Neural cell (in vitro differentiated cells): ENCODE results near the gene HOXC11. TPM values are rescaled to one million over a fixed set of nuclear protein-coding genes. Genes with fewer than 3 reads are reported as not detected.

ENCODE experiments used
- H2AFZ ChIP-seq: fragments of 200-600, 300-800 bp; sonication (generic), shearing (Covaris generic); 2 replicates; pipeline ENCODE4 v1.6.0; 2014; ENCODE audit warnings: low read depth, mild to moderate bottlenecking, antibody characterized with exemption, low read length, moderate library complexity
- H3F3A ChIP-seq: fragments of 200-600 bp; shearing (Covaris generic); 2 replicates; pipeline ENCODE4 v1.6.1; 2016; ENCODE audit warnings: mild to moderate bottlenecking, moderate library complexity, mixed read lengths, antibody characterized with exemption, low read length; ENCODE audit not compliant: insufficient read depth, poor library complexity, severe bottlenecking
- H3K27ac ChIP-seq: fragments of 200-600, 300-800 bp; sonication (generic), shearing (Covaris generic); 2 replicates; pipeline ENCODE4 v1.5.1; 2014; ENCODE audit warnings: mild to moderate bottlenecking, low read length, moderate library complexity
- H3K27me3 ChIP-seq: fragments of 300-800, 200-600 bp; sonication (generic), shearing (Covaris generic); 2 replicates; pipeline ENCODE4 v1.6.0; 2014; ENCODE audit warnings: mild to moderate bottlenecking, low read depth, low read length, moderate library complexity; ENCODE audit not compliant: insufficient read depth
- H3K36me3 ChIP-seq: fragments of 300-800, 200-600 bp; sonication (generic), shearing (Covaris generic); 2 replicates; pipeline ENCODE4 v1.5.1; 2014; ENCODE audit warnings: mild to moderate bottlenecking, antibody characterized with exemption, low read length, moderate library complexity; ENCODE audit not compliant: insufficient read depth
- H3K4me2 ChIP-seq: fragments of 300-800, 200-600 bp; sonication (generic), shearing (Covaris generic); 2 replicates; pipeline ENCODE4 v1.6.0; 2014; ENCODE audit warnings: mild to moderate bottlenecking, low read length
- H3K4me3 ChIP-seq: fragments of 300-800, 200-600 bp; sonication (generic), shearing (Covaris generic); 2 replicates; pipeline ENCODE4 v1.5.1; 2014; ENCODE audit warnings: mild to moderate bottlenecking, low read length, moderate library complexity
- H3K79me2 ChIP-seq: fragments of 200-600 bp; shearing (Covaris generic); replicated peaks from 2 replicates; pipeline ENCODE4 v1.6.0; 2014; ENCODE audit warnings: mild to moderate bottlenecking, low read length, moderate library complexity; ENCODE audit not compliant: insufficient read depth
- H3K9ac ChIP-seq: fragments of 300-800, 200-600 bp; sonication (generic), shearing (Covaris generic); 2 replicates; pipeline ENCODE4 v1.6.1; 2016; ENCODE audit warnings: mild to moderate bottlenecking, low read length, mixed read lengths
- H3K9me2 ChIP-seq: fragments of 200-600 bp; shearing (Covaris generic); 2 replicates; pipeline ENCODE4 v1.6.1; 2016; ENCODE audit warnings: mild to moderate bottlenecking, low read length, mixed read lengths; ENCODE audit not compliant: insufficient read depth
- H3K9me3 ChIP-seq: fragments of 200-600, 300-800 bp; sonication (generic), shearing (Covaris generic); 2 replicates; pipeline ENCODE4 v1.6.1; 2016; ENCODE audit warnings: mild to moderate bottlenecking, mixed run types, low read length, moderate library complexity, mixed read lengths
- H4K20me1 ChIP-seq: fragments of 200-600 bp; shearing (Covaris generic); 2 replicates; pipeline ENCODE4 v1.6.1; 2016; ENCODE audit warnings: mild to moderate bottlenecking, mixed run types; ENCODE audit not compliant: insufficient read depth
- EP300 ChIP-seq: fragments of 450-650 bp; conservative IDR thresholded peaks from 2 replicates; pipeline ENCODE4 v1.6.1; 2014; ENCODE audit warnings: antibody characterized with exemption, mild to moderate bottlenecking, moderate library complexity; ENCODE audit not compliant: poor library complexity, severe bottlenecking
- EZH2 ChIP-seq: fragments of 200-600, 300-800 bp; shearing (Covaris generic), sonication (generic); IDR thresholded peaks from 2 replicates; pipeline ENCODE4 v1.6.1; 2014; ENCODE audit warnings: antibody characterized with exemption, low read length, borderline replicate concordance, mild to moderate bottlenecking; ENCODE audit not compliant: insufficient read depth, poor library complexity, severe bottlenecking
- MXI1 ChIP-seq: fragments of 450-650 bp; conservative IDR thresholded peaks from 2 replicates; pipeline ENCODE4 v1.6.1; 2014; ENCODE audit warnings: antibody characterized with exemption, mild to moderate bottlenecking; ENCODE audit not compliant: poor library complexity, severe bottlenecking
- POLR2AphosphoS5 ChIP-seq: IDR thresholded peaks from 2 replicates; pipeline ENCODE4 v1.6.1; 2012
- REST ChIP-seq: IDR thresholded peaks from 2 replicates; pipeline ENCODE4 v1.6.1; 2012; ENCODE audit warnings: borderline replicate concordance
- SMC3 ChIP-seq: fragments of 450-650 bp; conservative IDR thresholded peaks from 2 replicates; pipeline ENCODE4 v1.6.1; 2014; ENCODE audit warnings: antibody characterized with exemption, mild to moderate bottlenecking, moderate library complexity; ENCODE audit not compliant: poor library complexity
- polyA plus RNA-seq: library from polyadenylated mRNA; depleted of rRNA; stranded (reverse); fragments of >200 nt; gene quantifications from 2 replicates; pipeline ENCODE4 v1.2.3, GENCODE V29; 2014

Gene HOXC11
- polyA plus RNA-seq, 1 donor from 2014 or later: not detected

- H4K20me1 ChIP-seq: no peaks in the 10 kb centered on the region
- no peaks in the 10 kb centered on the region for H3K9me3 ChIP-seq
- no peak overlapping the region for H3K9ac ChIP-seq
- H3K27me3 ChIP-seq: peaks cover 100% of the 10 kb centered on the region
- H3K79me2 ChIP-seq: no peaks in the 10 kb centered on the region
- H3K27ac ChIP-seq: no peak overlapping the region
- no peaks in the 10 kb centered on the region for H3K9me2 ChIP-seq
- H2AFZ ChIP-seq: no peak overlapping the region
- H3K4me3 ChIP-seq: peak overlapping the region; percentile 49
- H3K4me2 ChIP-seq: no peak overlapping the region
- no peak for TF ChIP-seq POLR2AphosphoS5
- TF ChIP-seq EP300: no peak
- no peak for TF ChIP-seq MXI1
- H3K36me3 ChIP-seq: no peaks in the 10 kb centered on the region
- H3F3A ChIP-seq: no peaks in the 10 kb centered on the region
Measured at GRCh38 chr12:53937596-53938325, 35.2 kb upstream of the HOXC11 start.

GRCh38 chr12:53938326-53939140 is 34.4 kb upstream of the HOXC11 start, which contains the start of gene HOXC13:
TSS of gene HOXC13 (plus strand) at chr12:53938831. CDS start at chr12:53938907, 76 bp downstream.
- H3K27me3 ChIP-seq: peaks cover 100% of the 10 kb centered on the region
- no peak within 1 kb of the TSS for H3K4me2 ChIP-seq
- H3K27ac ChIP-seq: no peak within 1 kb of the TSS
- no peaks in the 10 kb centered on the region for H3K9me3 ChIP-seq
- H3K79me2 ChIP-seq: no peaks in the 10 kb centered on the region
- H3K4me3 ChIP-seq: peak within 1 kb of the TSS; percentile 49
- TF ChIP-seq EZH2 (peak; percentile 74), REST (no peak), EP300 (no peak), SMC3 (no peak)
- no peak within 1 kb of the TSS for H2AFZ ChIP-seq
- no peaks in the 10 kb centered on the region for H3F3A ChIP-seq
- H4K20me1 ChIP-seq: no peaks in the 10 kb centered on the region
- no peaks in the 10 kb centered on the region for H3K9me2 ChIP-seq
- no peak within 1 kb of the TSS for H3K9ac ChIP-seq
- H3K36me3 ChIP-seq: no peaks in the 10 kb centered on the region
